Progenitor cell of endocrine pancreas (in vitro differentiated cells): ENCODE measurements around the gene GNMT. TPM values are rescaled to one million over a fixed set of nuclear protein-coding genes. Genes with fewer than 3 reads are reported as not detected.
A peak's percentile ranks its signal among the peaks of the same experiment; 100 is the strongest.

Source experiments
- DNase-seq: peaks from one replicate; pipeline ENCODE4 v3.0.0; 2021; ENCODE audit warnings: low spot score; ENCODE audit not compliant: unreplicated experiment
- H3K27ac Mint-ChIP-seq: 2 replicates; pipeline ENCODE4 v1.8.0; 2021; ENCODE audit warnings: mild to moderate bottlenecking, moderate library complexity, mixed read lengths
- H3K27me3 Mint-ChIP-seq: 2 replicates; pipeline ENCODE4 v1.8.0; 2021; ENCODE audit warnings: mixed read lengths
- H3K36me3 Mint-ChIP-seq: 2 replicates; pipeline ENCODE4 v1.8.0; 2022; ENCODE audit warnings: mixed read lengths; ENCODE audit not compliant: insufficient read depth
- H3K4me1 Mint-ChIP-seq: 2 replicates; pipeline ENCODE4 v1.8.0; 2021; ENCODE audit warnings: low read depth, mixed read lengths
- H3K4me3 Mint-ChIP-seq: 2 replicates; pipeline ENCODE4 v1.8.0; 2021; ENCODE audit warnings: low read depth, mild to moderate bottlenecking, moderate library complexity, mixed read lengths
- H3K9me3 Mint-ChIP-seq: 2 replicates; pipeline ENCODE4 v1.8.0; 2021; ENCODE audit warnings: low read depth, mixed read lengths
- CTCF ChIP-seq: fragments of 200-600 bp; sonication (generic); IDR thresholded peaks from one replicate; pipeline ENCODE4 v1.5.0; 2021; ENCODE audit warnings: antibody characterized with exemption, mild to moderate bottlenecking; ENCODE audit not compliant: unreplicated experiment
- total RNA-seq: library from RNA; stranded (reverse); gene quantifications from 2 replicates; pipeline ENCODE4 v1.2.1, GENCODE V29; 2021

GNMT gene
- total RNA-seq, 1 donor from 2014 or later, result 1.3 TPM

- Mint-ChIP-seq H3K36me3 (peaks cover 6% of the 10 kb centered on the region), H3K4me3 (no peak overlapping the region), H3K27me3 (peaks cover 3% of the 10 kb centered on the region), H3K4me1 (no peaks in the 10 kb centered on the region), H3K9me3 (no peaks in the 10 kb centered on the region), H3K27ac (peak overlapping the region; percentile 74)
- DNase-seq, result no peak
- no peak for TF ChIP-seq CTCF
Measured at GRCh38 chr6:42967228-42967627, 6.7 kb downstream of the GNMT start.

- Mint-ChIP-seq H3K4me1 (no peaks in the 10 kb centered on the region), H3K4me3 (no peak overlapping the region), H3K27ac (no peak overlapping the region), H3K9me3 (no peaks in the 10 kb centered on the region), H3K36me3 (peaks cover 4% of the 10 kb centered on the region), H3K27me3 (no peaks in the 10 kb centered on the region)
- no peak for DNase-seq
- TF ChIP-seq CTCF, result no peak
Measured at GRCh38 chr6:42968126-42968701, 7.7 kb downstream of the GNMT start.

GRCh38 chr6:42968783-42969182 is 8.2 kb downstream of the GNMT start:
- Mint-ChIP-seq H3K27ac (no peak overlapping the region), H3K27me3 (no peaks in the 10 kb centered on the region), H3K4me3 (no peak overlapping the region), H3K4me1 (no peaks in the 10 kb centered on the region), H3K9me3 (no peaks in the 10 kb centered on the region), H3K36me3 (peaks cover 4% of the 10 kb centered on the region)
- TF ChIP-seq CTCF, result no peak
- no peak for DNase-seq

- Mint-ChIP-seq H3K27ac (no peak overlapping the region), H3K27me3 (no peaks in the 10 kb centered on the region), H3K9me3 (no peaks in the 10 kb centered on the region), H3K4me3 (no peak overlapping the region), H3K36me3 (peaks cover 4% of the 10 kb centered on the region), H3K4me1 (no peaks in the 10 kb centered on the region)
- DNase-seq, result no peak
- TF ChIP-seq CTCF, result no peak
Measured at GRCh38 chr6:42969431-42969830, 8.9 kb downstream of the GNMT start.

- Mint-ChIP-seq H3K4me3 (no peak overlapping the region), H3K4me1 (no peaks in the 10 kb centered on the region), H3K27me3 (no peaks in the 10 kb centered on the region), H3K36me3 (peaks cover 4% of the 10 kb centered on the region), H3K27ac (no peak overlapping the region), H3K9me3 (no peaks in the 10 kb centered on the region)
- no peak for TF ChIP-seq CTCF
- no peak for DNase-seq
Measured at GRCh38 chr6:42969934-42970333, 9.4 kb downstream of the GNMT start.
